ENCODE results near the gene CDC42BPG.

The CDC42BPG gene

GRCh38 chr11:64844330-64845128 lies at the start of gene CDC42BPG:
TSS of gene CDC42BPG (minus strand) at chr11:64844653. CDS start at chr11:64844569, 84 bp downstream.
- H3K4me1 ChIP-seq (ENCODE audit: control insufficient read depth, insufficient read depth, low read length), result peaks cover 26% of the 10 kb centered on the region

GRCh38 chr11:64893194-64894069 lies 49.0 kb upstream of the CDC42BPG start:
- H3K36me3 ChIP-seq (ENCODE audit: control insufficient read depth, insufficient read depth, low read length), result peaks cover 20% of the 10 kb centered on the region
- H3K9me3 ChIP-seq (ENCODE audit: control insufficient read depth, insufficient read depth, low read length), result no peaks in the 10 kb centered on the region
- no peak overlapping the region for H3K4me3 ChIP-seq (ENCODE audit: low read depth, low read length)
- no peak overlapping the region for H3K9ac ChIP-seq (ENCODE audit: low read depth, low read length)
- 0 out of 2 replicates have a peak, but pooled peaks cover 4% of the 10 kb centered on the region for H3K4me1 ChIP-seq (ENCODE audit: control insufficient read depth, insufficient read depth, low read length)
- H3K27ac ChIP-seq (ENCODE audit: low read depth, low read length), result peak overlapping the region; percentile 28
- no peaks in the 10 kb centered on the region for H3K27me3 ChIP-seq (ENCODE audit: control insufficient read depth, insufficient read depth, low read length)

More at GRCh38 chr11:64844330-64845128, at the start of gene CDC42BPG:
- Histone ChIP-seq H3K4me3 (ENCODE audit: low read depth, low read length) (peak within 1 kb of the TSS; percentile 91), H3K9me3 (ENCODE audit: control insufficient read depth, insufficient read depth, low read length) (no peaks in the 10 kb centered on the region), H3K36me3 (ENCODE audit: control insufficient read depth, insufficient read depth, low read length) (peaks cover 8% of the 10 kb centered on the region), H3K27ac (ENCODE audit: low read depth, low read length) (peak within 1 kb of the TSS; percentile 83), H3K9ac (ENCODE audit: low read depth, low read length) (peak within 1 kb of the TSS; percentile 67; the same call in 1 of the 2 replicates), H3K27me3 (ENCODE audit: control insufficient read depth, insufficient read depth, low read length) (no peaks in the 10 kb centered on the region)

GRCh38 chr11:64892838-64893193 lies 48.4 kb upstream of the CDC42BPG start:
- H3K4me3 ChIP-seq (ENCODE audit: low read depth, low read length), result no peak overlapping the region
- H3K4me1 ChIP-seq (ENCODE audit: control insufficient read depth, insufficient read depth, low read length), result peaks cover 9% of the 10 kb centered on the region; the same call in 1 of the 2 replicates
- H3K27me3 ChIP-seq (ENCODE audit: control insufficient read depth, insufficient read depth, low read length), result no peaks in the 10 kb centered on the region
- H3K27ac ChIP-seq (ENCODE audit: low read depth, low read length), result peak overlapping the region; percentile 28
- H3K9ac ChIP-seq (ENCODE audit: low read depth, low read length), result no peak overlapping the region
- peaks cover 13% of the 10 kb centered on the region; the same call in 1 of the 2 replicates for H3K36me3 ChIP-seq (ENCODE audit: control insufficient read depth, insufficient read depth, low read length)
- H3K9me3 ChIP-seq (ENCODE audit: control insufficient read depth, insufficient read depth, low read length), result no peaks in the 10 kb centered on the region

GRCh38 chr11:64892411-64892831 lies 48.0 kb upstream of the CDC42BPG start:
- Histone ChIP-seq H3K27ac (ENCODE audit: low read depth, low read length) (no peak overlapping the region), H3K9me3 (ENCODE audit: control insufficient read depth, insufficient read depth, low read length) (no peaks in the 10 kb centered on the region), H3K36me3 (ENCODE audit: control insufficient read depth, insufficient read depth, low read length) (peaks cover 10% of the 10 kb centered on the region; the same call in 1 of the 2 replicates), H3K4me1 (ENCODE audit: control insufficient read depth, insufficient read depth, low read length) (peaks cover 9% of the 10 kb centered on the region; the same call in 1 of the 2 replicates), H3K27me3 (ENCODE audit: control insufficient read depth, insufficient read depth, low read length) (no peaks in the 10 kb centered on the region), H3K9ac (ENCODE audit: low read depth, low read length) (no peak overlapping the region), H3K4me3 (ENCODE audit: low read depth, low read length) (no peak overlapping the region)

- H3K27me3 ChIP-seq (ENCODE audit: control insufficient read depth, insufficient read depth, low read length), result no peaks in the 10 kb centered on the region
- H3K4me1 ChIP-seq (ENCODE audit: control insufficient read depth, insufficient read depth, low read length), result peaks cover 9% of the 10 kb centered on the region; the same call in 1 of the 2 replicates
- H3K9ac ChIP-seq (ENCODE audit: low read depth, low read length), result no peak overlapping the region
- H3K9me3 ChIP-seq (ENCODE audit: control insufficient read depth, insufficient read depth, low read length), result no peaks in the 10 kb centered on the region
- H3K36me3 ChIP-seq (ENCODE audit: control insufficient read depth, insufficient read depth, low read length), result peaks cover 6% of the 10 kb centered on the region; the same call in 1 of the 2 replicates
- H3K27ac ChIP-seq (ENCODE audit: low read depth, low read length), result no peak overlapping the region
- H3K4me3 ChIP-seq (ENCODE audit: low read depth, low read length), result no peak overlapping the region
These were observed 47.4 kb upstream of the CDC42BPG start for GRCh38 chr11:64891880-64892279.

- no peaks in the 10 kb centered on the region for H3K9me3 ChIP-seq (ENCODE audit: control insufficient read depth, insufficient read depth, low read length)
- no peaks in the 10 kb centered on the region for H3K27me3 ChIP-seq (ENCODE audit: control insufficient read depth, insufficient read depth, low read length)
- H3K4me1 ChIP-seq (ENCODE audit: control insufficient read depth, insufficient read depth, low read length), result peaks cover 9% of the 10 kb centered on the region; the same call in 1 of the 2 replicates
- no peak overlapping the region for H3K9ac ChIP-seq (ENCODE audit: low read depth, low read length)
- H3K36me3 ChIP-seq (ENCODE audit: control insufficient read depth, insufficient read depth, low read length), result 0 out of 2 replicates have a peak, but pooled peaks cover 6% of the 10 kb centered on the region
- H3K4me3 ChIP-seq (ENCODE audit: low read depth, low read length), result no peak overlapping the region
- no peak overlapping the region for H3K27ac ChIP-seq (ENCODE audit: low read depth, low read length)
These were observed 46.9 kb upstream of the CDC42BPG start for GRCh38 chr11:64891215-64891848.

- peaks cover 9% of the 10 kb centered on the region; the same call in 1 of the 2 replicates for H3K4me1 ChIP-seq (ENCODE audit: control insufficient read depth, insufficient read depth, low read length)
- no peak overlapping the region for H3K9ac ChIP-seq (ENCODE audit: low read depth, low read length)
- no peaks in the 10 kb centered on the region for H3K27me3 ChIP-seq (ENCODE audit: control insufficient read depth, insufficient read depth, low read length)
- H3K9me3 ChIP-seq (ENCODE audit: control insufficient read depth, insufficient read depth, low read length), result no peaks in the 10 kb centered on the region
- no peak overlapping the region for H3K27ac ChIP-seq (ENCODE audit: low read depth, low read length)
- H3K36me3 ChIP-seq (ENCODE audit: control insufficient read depth, insufficient read depth, low read length), result 0 out of 2 replicates have a peak, but pooled peaks cover 6% of the 10 kb centered on the region
- H3K4me3 ChIP-seq (ENCODE audit: low read depth, low read length), result no peak overlapping the region
These were observed 46.1 kb upstream of the CDC42BPG start for GRCh38 chr11:64890522-64890939.

GRCh38 chr11:64888729-64889511 lies 44.5 kb upstream of the CDC42BPG start:
- no peaks in the 10 kb centered on the region for H3K9me3 ChIP-seq (ENCODE audit: control insufficient read depth, insufficient read depth, low read length)
- H3K36me3 ChIP-seq (ENCODE audit: control insufficient read depth, insufficient read depth, low read length), result no peaks in the 10 kb centered on the region
- H3K4me1 ChIP-seq (ENCODE audit: control insufficient read depth, insufficient read depth, low read length), result peaks cover 9% of the 10 kb centered on the region; the same call in 1 of the 2 replicates
- no peak overlapping the region for H3K4me3 ChIP-seq (ENCODE audit: low read depth, low read length)
- no peaks in the 10 kb centered on the region for H3K27me3 ChIP-seq (ENCODE audit: control insufficient read depth, insufficient read depth, low read length)
- no peak overlapping the region for H3K9ac ChIP-seq (ENCODE audit: low read depth, low read length)
- peak overlapping the region; percentile 66 for H3K27ac ChIP-seq (ENCODE audit: low read depth, low read length)

- peaks cover 9% of the 10 kb centered on the region; the same call in 1 of the 2 replicates for H3K4me1 ChIP-seq (ENCODE audit: control insufficient read depth, insufficient read depth, low read length)
- H3K9me3 ChIP-seq (ENCODE audit: control insufficient read depth, insufficient read depth, low read length), result no peaks in the 10 kb centered on the region
- no peaks in the 10 kb centered on the region for H3K36me3 ChIP-seq (ENCODE audit: control insufficient read depth, insufficient read depth, low read length)
- H3K27ac ChIP-seq (ENCODE audit: low read depth, low read length), result peak overlapping the region; percentile 66
- no peaks in the 10 kb centered on the region for H3K27me3 ChIP-seq (ENCODE audit: control insufficient read depth, insufficient read depth, low read length)
- peak overlapping the region; percentile 36; the same call in 1 of the 2 replicates for H3K4me3 ChIP-seq (ENCODE audit: low read depth, low read length)
- H3K9ac ChIP-seq (ENCODE audit: low read depth, low read length), result no peak overlapping the region
These were observed 43.9 kb upstream of the CDC42BPG start for GRCh38 chr11:64888406-64888728.

Measured in HUES48 (cell line).